CD14-positive monocyte (primary cell): Measurements from ENCODE around the gene LMTK3. TPM values are rescaled to one million over a fixed set of nuclear protein-coding genes. Genes with fewer than 3 reads are reported as not detected.
A peak's percentile ranks its signal among the peaks of the same experiment; 100 is the strongest.

Source experiments
- DNase-seq, 3 donors: peaks; one replicate each; pipeline ENCODE4 v3.0.0-alpha.2; 2011 to 2022
- H2AFZ ChIP-seq: 2 replicates; pipeline ENCODE4 v1.6.0; 2012; ENCODE audit warnings: mild to moderate bottlenecking, low read depth, low read length, inconsistent platforms; ENCODE audit not compliant: insufficient read depth, poor library complexity, severe bottlenecking
- H3K27ac ChIP-seq, 2 donors: 1 replicate in 1 of 2; 2 replicates in 1 of 2; pipeline ENCODE4 v1.5.1; 2012 to 2013; ENCODE audit warnings: low read length in 2 of 2, control low read depth in 1 of 2, inconsistent platforms in 1 of 2, low read depth in 1 of 2, mild to moderate bottlenecking in 1 of 2
- H3K27me3 ChIP-seq, 2 donors: one replicate each; pipeline versions ENCODE4 v1.6.0 to v1.6.1; 2011 to 2013; ENCODE audit warnings: low read length in 2 of 2; ENCODE audit not compliant: control insufficient read depth in 2 of 2, insufficient read depth in 2 of 2
- H3K36me3 ChIP-seq, 2 donors: replicated peaks in 1 of 2; 1 replicate in 1 of 2; 2 replicates in 1 of 2; pipeline versions ENCODE4 v1.5.1 to v1.6.1; 2012 to 2013; ENCODE audit warnings: low read length in 2 of 2, control low read depth in 1 of 2, inconsistent platforms in 1 of 2, mild to moderate bottlenecking in 1 of 2; ENCODE audit not compliant: insufficient read depth in 2 of 2, control insufficient read depth in 1 of 2
- H3K4me1 ChIP-seq, 2 donors: 1 replicate in 1 of 2; 2 replicates in 1 of 2; pipeline versions ENCODE4 v1.5.1 to v1.6.1; 2012 to 2013; ENCODE audit warnings: low read length in 2 of 2, control low read depth in 1 of 2, inconsistent platforms in 1 of 2, mild to moderate bottlenecking in 1 of 2, moderate library complexity in 1 of 2; ENCODE audit not compliant: insufficient read depth in 2 of 2, control insufficient read depth in 1 of 2
- H3K4me2 ChIP-seq: replicated peaks from 2 replicates; pipeline ENCODE3; 2012; ENCODE audit warnings: low read length, moderate library complexity, mild to moderate bottlenecking; ENCODE audit not compliant: poor library complexity, severe bottlenecking; ENCODE audit errors: extremely low read depth
- H3K4me3 ChIP-seq, 3 experiments: fragments of 200-600 bp in 1 of 3; sonication (generic) in 1 of 3; replicated peaks in 1 of 3; 1 replicate in 2 of 3; 2 replicates in 1 of 3; pipeline ENCODE4 v1.5.1; 2011 to 2013; ENCODE audit warnings: low read length in 3 of 3, mild to moderate bottlenecking in 3 of 3, control low read depth in 2 of 3, low read depth in 2 of 3, inconsistent platforms in 1 of 3, moderate library complexity in 1 of 3
- H3K79me2 ChIP-seq: 2 replicates; pipeline ENCODE4 v1.6.0; 2012; ENCODE audit warnings: mild to moderate bottlenecking, control low read depth, inconsistent platforms, low read length, moderate library complexity; ENCODE audit not compliant: insufficient read depth
- H3K9ac ChIP-seq: 2 replicates; pipeline ENCODE4 v1.6.0; 2017; ENCODE audit warnings: low read length, mild to moderate bottlenecking; ENCODE audit not compliant: insufficient read depth, poor library complexity, severe bottlenecking
- H3K9me3 ChIP-seq, 2 donors: replicated peaks in 1 of 2; 1 replicate in 1 of 2; 2 replicates in 1 of 2; pipeline versions ENCODE4 v1.5.1 to v1.6.1; 2012 to 2013; ENCODE audit warnings: low read length in 2 of 2, control low read depth in 1 of 2; ENCODE audit not compliant: control insufficient read depth in 1 of 2, insufficient read depth in 1 of 2
- H4K20me1 ChIP-seq: 2 replicates; pipeline ENCODE4 v1.6.0; 2012; ENCODE audit warnings: mild to moderate bottlenecking, low read length, control low read depth, moderate library complexity; ENCODE audit not compliant: insufficient read depth
- H3K27ac Mint-ChIP-seq, 7 donors: one replicate each; pipeline ENCODE4 v1.8.0; 2020; ENCODE audit warnings: mild to moderate bottlenecking in 7 of 7, mixed read lengths in 7 of 7, moderate library complexity in 6 of 7, inconsistent platforms in 2 of 7
- H3K27me3 Mint-ChIP-seq, 3 donors: one replicate each; pipeline ENCODE4 v1.8.0; 2021 to 2022; ENCODE audit warnings: low read depth in 3 of 3, mild to moderate bottlenecking in 3 of 3, mixed read lengths in 3 of 3, moderate library complexity in 3 of 3, inconsistent platforms in 1 of 3
- H3K36me3 Mint-ChIP-seq, 2 donors: one replicate each; pipeline ENCODE4 v1.8.0; 2020; ENCODE audit warnings: mixed read lengths in 2 of 2, inconsistent platforms in 1 of 2, mild to moderate bottlenecking in 1 of 2
- H3K4me1 Mint-ChIP-seq: one replicate; pipeline ENCODE4 v1.8.0; 2020; ENCODE audit warnings: mild to moderate bottlenecking, mixed read lengths
- H3K4me3 Mint-ChIP-seq, 2 donors: one replicate each; pipeline ENCODE4 v1.8.0; 2020; ENCODE audit warnings: mild to moderate bottlenecking in 2 of 2, mixed read lengths in 2 of 2, moderate library complexity in 1 of 2
- H3K9me3 Mint-ChIP-seq, 7 donors: one replicate each; pipeline ENCODE4 v1.8.0; 2020 to 2022; ENCODE audit warnings: mixed read lengths in 7 of 7, mild to moderate bottlenecking in 6 of 7, moderate library complexity in 6 of 7, inconsistent platforms in 2 of 7
- CTCF ChIP-seq: fragments of 200-600 bp; IDR thresholded peaks from one replicate; pipeline ENCODE4 v1.8.0; 2022; ENCODE audit warnings: antibody characterized with exemption, mild to moderate bottlenecking
- WGBS: methylation state at CpG from one replicate; pipeline ENCODE4 v1.1.5; 2013; ENCODE audit warnings: missing lambda C conversion rate; ENCODE audit not compliant: insufficient coverage; 5-methylcytosine and 5-hydroxymethylcytosine counted together
- intact Hi-C, 2 donors: fragments of 100-400 bp; cut with micrococcal nuclease; formaldehyde crosslinking; loops; one replicate each; pipeline versions ENCODE4 v1.15.0 to v1.15.1; 2023
- polyA plus RNA-seq, 3 donors: library from polyadenylated mRNA; depleted of rRNA in 1 of 3; unstranded in 2 of 3; stranded (reverse) in 1 of 3; fragments of 300-500 nt in 2 of 3; fragments of >200 nt in 1 of 3; fragmentation: Illumina TruSeq in 2 of 3; gene quantifications; 1 replicate in 2 of 3; 2 replicates in 1 of 3; pipeline ENCODE4 v1.2.3, GENCODE V29; 2012 to 2021

The LMTK3 gene
- polyA plus RNA-seq, 3 donors = 0.08 TPM; not detected in 2

DNA sequence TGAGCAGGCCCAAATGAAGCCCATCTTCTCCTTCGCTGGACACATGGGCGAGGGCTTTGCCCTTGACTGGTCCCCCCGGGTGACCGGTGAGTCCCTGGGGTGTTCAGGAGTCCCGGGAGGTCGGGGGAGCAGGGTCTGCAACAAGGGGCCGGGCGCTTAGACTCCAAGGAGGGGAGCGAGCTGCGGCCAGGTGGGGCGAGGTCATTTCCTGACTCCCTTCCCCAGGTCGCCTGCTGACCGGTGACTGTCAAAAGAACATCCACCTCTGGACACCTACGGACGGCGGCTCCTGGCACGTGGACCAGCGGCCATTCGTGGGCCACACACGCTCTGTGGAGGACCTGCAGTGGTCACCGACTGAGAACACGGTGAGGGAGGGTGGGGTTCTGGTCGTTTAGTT, 61.2 kb downstream of the LMTK3 start:
- 99% methylated on average over 21 of the region's 23 CpGs for WGBS

DNA sequence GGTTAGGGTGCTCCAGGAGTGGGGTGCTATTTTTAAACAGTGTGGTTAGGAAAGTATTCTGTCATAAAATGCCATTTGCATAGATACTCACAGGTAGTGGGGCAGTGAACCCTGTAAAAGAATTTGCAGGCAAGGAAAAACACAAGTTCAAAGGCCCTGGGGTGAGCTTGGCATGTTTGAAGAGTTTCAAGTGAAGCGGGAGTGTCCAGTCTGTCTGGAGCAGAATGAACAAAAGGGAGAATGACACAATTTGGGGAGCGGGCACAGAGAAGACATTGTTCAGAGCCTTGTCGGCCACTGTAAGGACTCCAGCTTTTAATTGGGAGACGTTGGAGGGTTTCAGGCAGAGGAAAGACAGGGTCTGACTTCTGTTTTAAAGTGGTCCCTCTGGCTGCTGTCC, 63.1 kb downstream of the LMTK3 start:
- DNase-seq = no peak
- H3K27me3 Mint-ChIP-seq = peaks cover 12 to 16% (median 15%) of the 10 kb centered on the region in 3 donors
- Histone ChIP-seq H3K27me3 (peaks cover 17% of the 10 kb centered on the region in 2 donors), H3K27ac (no peak overlapping the region), H3K79me2 (peaks cover 6% of the 10 kb centered on the region), H4K20me1 (no peaks in the 10 kb centered on the region), H3K9ac (no peak overlapping the region), H3K36me3 (peaks cover 52 to 63% of the 10 kb centered on the region in 2 donors), H3K4me2 (no peak overlapping the region), H3K4me1 (peaks cover 25 to 32% of the 10 kb centered on the region in 2 donors), H2AFZ (no peak overlapping the region), H3K9me3 (peaks cover 0 to 12% of the 10 kb centered on the region in 2 donors), H3K4me3 (no peak overlapping the region)
- H3K9me3 Mint-ChIP-seq = peaks cover 0 to 9% (median 7%) of the 10 kb centered on the region in 7 donors
- H3K4me3 Mint-ChIP-seq = no peak overlapping the region
- peaks cover 22% of the 10 kb centered on the region for H3K4me1 Mint-ChIP-seq
- TF ChIP-seq CTCF = no peak
- 98% methylated on average over 4 of the region's 4 CpGs for WGBS
- peaks cover 59 to 73% of the 10 kb centered on the region in 2 donors for H3K36me3 Mint-ChIP-seq
- intact Hi-C loops = loop anchor here in 1 of 2 donors (10.0 kb wide), 1 partner anchor 54 kb away; the partner anchor contains the start of genes GRIN2D and KDELR1
- peak overlapping the region in 1 of 7 donors; percentile 12 for H3K27ac Mint-ChIP-seq

More for the DNA sequence above, 61.2 kb downstream of the LMTK3 start:
- H3K4me1 ChIP-seq = peaks cover 8 to 13% of the 10 kb centered on the region in 2 donors
- peaks cover 6% of the 10 kb centered on the region for H3K79me2 ChIP-seq
- H3K36me3 ChIP-seq = peaks cover 64 to 82% of the 10 kb centered on the region in 2 donors
- H4K20me1 ChIP-seq = peaks cover 4% of the 10 kb centered on the region
- Mint-ChIP-seq H3K4me3 (no peak overlapping the region), H3K4me1 (peaks cover 11% of the 10 kb centered on the region), H3K36me3 (peaks cover 63 to 81% of the 10 kb centered on the region in 2 donors), H3K27ac (peak overlapping the region in 1 of 7 donors; percentile 62), H3K9me3 (no peaks in the 10 kb centered on the region), H3K27me3 (peaks cover 0 to 1% (median 0%) of the 10 kb centered on the region in 3 donors)
- no peak overlapping the region for H3K4me3 ChIP-seq
- intact Hi-C loops = no loop called here
- no peak for DNase-seq
- H3K9ac ChIP-seq = no peak overlapping the region
- H3K4me2 ChIP-seq = no peak overlapping the region
- H3K27ac ChIP-seq = no peak overlapping the region
- no peak overlapping the region for H2AFZ ChIP-seq
- H3K9me3 ChIP-seq = no peaks in the 10 kb centered on the region
- no peak for TF ChIP-seq CTCF
- H3K27me3 ChIP-seq = no peaks in the 10 kb centered on the region
